ENCODE measurements around the gene RELL1.
A peak's percentile ranks its signal among the peaks of the same experiment; 100 is the strongest.

DNA sequence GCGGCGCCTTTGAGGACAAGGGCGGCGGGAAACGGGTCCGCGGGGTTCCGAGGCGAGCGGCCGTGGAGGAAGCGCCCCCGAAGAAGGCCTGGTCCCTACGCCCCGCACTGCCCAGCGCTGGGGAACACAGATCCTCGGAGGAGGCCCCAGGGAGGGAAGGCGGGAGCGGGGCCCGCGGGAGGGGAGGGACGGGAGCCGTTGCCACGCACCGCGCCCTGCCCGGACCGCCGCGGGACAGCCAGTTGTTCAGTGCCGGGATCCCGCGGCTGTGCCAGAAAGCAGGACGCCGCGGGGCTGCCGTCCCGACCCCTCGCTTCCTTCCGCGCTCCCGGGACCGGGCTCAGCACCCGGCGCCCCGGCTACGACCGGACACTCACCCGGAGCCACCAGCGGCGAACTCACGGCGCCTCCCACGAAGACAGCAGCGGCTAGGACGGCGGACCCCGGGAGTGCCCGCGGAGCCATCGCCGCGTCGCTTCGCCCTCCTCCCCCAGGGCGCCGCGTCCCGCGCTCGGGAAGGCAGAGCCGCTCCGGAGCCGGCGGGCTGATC is 278 bp downstream of the RELL1 start:
- TF ChIP-seq ZNF112 (tag by site-specific recombination; IDR thresholded peaks at IDR 0.05) (no peak), ZFP3 (tag by site-specific recombination; IDR thresholded peaks at IDR 0.05; ENCODE audit: low read depth) (no peak), ZNF146 (tag by site-specific recombination; IDR thresholded peaks at IDR 0.05) (no peak; the same call in 1 of the 2 replicates), ZNF549 (tag by site-specific recombination; IDR thresholded peaks at IDR 0.05) (no peak), RBAK (tag by site-specific recombination; IDR thresholded peaks at IDR 0.05) (no peak), ZNF394 (tag by site-specific recombination; IDR thresholded peaks at IDR 0.05; ENCODE audit: borderline replicate concordance) (no peak), ZNF747 (tag by site-specific recombination; IDR thresholded peaks at IDR 0.05) (no peak), ZNF707 (tag by site-specific recombination; IDR thresholded peaks at IDR 0.05) (no peak), ZNF792 (tag by site-specific recombination; IDR thresholded peaks at IDR 0.05) (no peak), ZSCAN23 (tag by site-specific recombination; IDR thresholded peaks at IDR 0.05) (no peak)
- TF ChIP-seq, protein P1, sequence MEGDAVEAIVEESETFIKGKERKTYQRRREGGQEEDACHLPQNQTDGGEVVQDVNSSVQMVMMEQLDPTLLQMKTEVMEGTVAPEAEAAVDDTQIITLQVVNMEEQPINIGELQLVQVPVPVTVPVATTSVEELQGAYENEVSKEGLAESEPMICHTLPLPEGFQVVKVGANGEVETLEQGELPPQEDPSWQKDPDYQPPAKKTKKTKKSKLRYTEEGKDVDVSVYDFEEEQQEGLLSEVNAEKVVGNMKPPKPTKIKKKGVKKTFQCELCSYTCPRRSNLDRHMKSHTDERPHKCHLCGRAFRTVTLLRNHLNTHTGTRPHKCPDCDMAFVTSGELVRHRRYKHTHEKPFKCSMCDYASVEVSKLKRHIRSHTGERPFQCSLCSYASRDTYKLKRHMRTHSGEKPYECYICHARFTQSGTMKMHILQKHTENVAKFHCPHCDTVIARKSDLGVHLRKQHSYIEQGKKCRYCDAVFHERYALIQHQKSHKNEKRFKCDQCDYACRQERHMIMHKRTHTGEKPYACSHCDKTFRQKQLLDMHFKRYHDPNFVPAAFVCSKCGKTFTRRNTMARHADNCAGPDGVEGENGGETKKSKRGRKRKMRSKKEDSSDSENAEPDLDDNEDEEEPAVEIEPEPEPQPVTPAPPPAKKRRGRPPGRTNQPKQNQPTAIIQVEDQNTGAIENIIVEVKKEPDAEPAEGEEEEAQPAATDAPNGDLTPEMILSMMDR (tag by site-specific recombination; IDR thresholded peaks at IDR 0.05) = no peak
- TF ChIP-seq, protein P2, sequence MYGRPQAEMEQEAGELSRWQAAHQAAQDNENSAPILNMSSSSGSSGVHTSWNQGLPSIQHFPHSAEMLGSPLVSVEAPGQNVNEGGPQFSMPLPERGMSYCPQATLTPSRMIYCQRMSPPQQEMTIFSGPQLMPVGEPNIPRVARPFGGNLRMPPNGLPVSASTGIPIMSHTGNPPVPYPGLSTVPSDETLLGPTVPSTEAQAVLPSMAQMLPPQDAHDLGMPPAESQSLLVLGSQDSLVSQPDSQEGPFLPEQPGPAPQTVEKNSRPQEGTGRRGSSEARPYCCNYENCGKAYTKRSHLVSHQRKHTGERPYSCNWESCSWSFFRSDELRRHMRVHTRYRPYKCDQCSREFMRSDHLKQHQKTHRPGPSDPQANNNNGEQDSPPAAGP (tag by site-specific recombination; IDR thresholded peaks at IDR 0.05) = peak; percentile 52; the same call in 1 of the 2 replicates
- TF ChIP-seq, protein P3, sequence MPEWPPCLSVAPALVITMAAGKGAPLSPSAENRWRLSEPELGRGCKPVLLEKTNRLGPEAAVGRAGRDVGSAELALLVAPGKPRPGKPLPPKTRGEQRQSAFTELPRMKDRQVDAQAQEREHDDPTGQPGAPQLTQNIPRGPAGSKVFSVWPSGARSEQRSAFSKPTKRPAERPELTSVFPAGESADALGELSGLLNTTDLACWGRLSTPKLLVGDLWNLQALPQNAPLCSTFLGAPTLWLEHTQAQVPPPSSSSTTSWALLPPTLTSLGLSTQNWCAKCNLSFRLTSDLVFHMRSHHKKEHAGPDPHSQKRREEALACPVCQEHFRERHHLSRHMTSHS (tag by site-specific recombination; IDR thresholded peaks at IDR 0.05) = no peak
